ENCODE results near the gene AUP1.
"Not testable (repeated sequence)": the region's sequence is repeated elsewhere in the genome, so short reads cannot be mapped to it uniquely, and the experiment has no call there.

Gene AUP1

GRCh38 chr2:74499267-74499939, 30.1 kb downstream of the AUP1 start, which contains the start of gene LBX2:
Gene LBX2, minus strand, starts transcription at chr2:74499603. Its CDS starts 66 bp downstream, at chr2:74499537.
- DNase-seq (ENCODE audit: low read depth in 2 of 2) = no peak

- DNase-seq (ENCODE audit: low read depth in 2 of 2) = no peak
These were observed 30.8 kb downstream of the AUP1 start for GRCh38 chr2:74498500-74499266.

- no peak for DNase-seq (ENCODE audit: low read depth in 2 of 2)
These were observed 31.6 kb downstream of the AUP1 start for GRCh38 chr2:74497777-74498499.

GRCh38 chr2:74496997-74497776, 32.3 kb downstream of the AUP1 start:
- no peak for DNase-seq (ENCODE audit: low read depth in 2 of 2)

- DNase-seq (ENCODE audit: low read depth in 2 of 2) = no peak
These were observed 34.1 kb downstream of the AUP1 start for GRCh38 chr2:74495440-74495839.

- no peak for DNase-seq (ENCODE audit: low read depth in 2 of 2)
These were observed 36.0 kb downstream of the AUP1 start for GRCh38 chr2:74493546-74493945.

- no peak for DNase-seq (ENCODE audit: low read depth in 2 of 2)
These were observed 37.6 kb downstream of the AUP1 start for GRCh38 chr2:74491648-74492544.

GRCh38 chr2:74489906-74490305, 39.6 kb downstream of the AUP1 start:
- DNase-seq (ENCODE audit: low read depth in 2 of 2) = no peak

GRCh38 chr2:74488643-74489481, 40.6 kb downstream of the AUP1 start:
- DNase-seq (ENCODE audit: low read depth in 2 of 2) = no peak

GRCh38 chr2:74486141-74486540, 43.4 kb downstream of the AUP1 start:
- DNase-seq (ENCODE audit: low read depth in 2 of 2) = no peak

GRCh38 chr2:74483675-74484164, 45.8 kb downstream of the AUP1 start:
- not testable (repeated sequence) for DNase-seq (ENCODE audit: low read depth in 2 of 2)

GRCh38 chr2:74482801-74483674, 46.5 kb downstream of the AUP1 start, which contains the start of the genes CCDC142 and TTC31:
Gene CCDC142, minus strand, starts transcription at chr2:74482998. Its CDS starts 161 bp downstream, at chr2:74482837.
Gene TTC31, plus strand, starts transcription at chr2:74483081. Its CDS starts 15 bp downstream, at chr2:74483096.
- peak; percentile 81 to 83 for DNase-seq (ENCODE audit: low read depth in 2 of 2)

- DNase-seq (ENCODE audit: low read depth in 2 of 2) = no peak
These were observed 47.3 kb downstream of the AUP1 start for GRCh38 chr2:74481961-74482800.

GRCh38 chr2:74481431-74481830, 48.1 kb downstream of the AUP1 start:
- DNase-seq (ENCODE audit: low read depth in 2 of 2) = no peak

Measured in stimulated activated CD4-positive, alpha-beta T cell treated with anti-CD3 and anti-CD28 coated beads, Interleukin-1b, Interleukin-23, amount 100 ng/mL, for 1 hour (primary cell).